CD4-positive, alpha-beta T cell treated with Interleukin-21 for 1 hour (primary cell): ENCODE measurements around the gene SYCE3.
A peak's percentile ranks its signal among the peaks of the same experiment; 100 is the strongest.

Experiments used
- DNase-seq: peaks from one replicate; pipeline ENCODE4 v3.0.0-alpha.2; 2020

The SYCE3 gene

DNA sequence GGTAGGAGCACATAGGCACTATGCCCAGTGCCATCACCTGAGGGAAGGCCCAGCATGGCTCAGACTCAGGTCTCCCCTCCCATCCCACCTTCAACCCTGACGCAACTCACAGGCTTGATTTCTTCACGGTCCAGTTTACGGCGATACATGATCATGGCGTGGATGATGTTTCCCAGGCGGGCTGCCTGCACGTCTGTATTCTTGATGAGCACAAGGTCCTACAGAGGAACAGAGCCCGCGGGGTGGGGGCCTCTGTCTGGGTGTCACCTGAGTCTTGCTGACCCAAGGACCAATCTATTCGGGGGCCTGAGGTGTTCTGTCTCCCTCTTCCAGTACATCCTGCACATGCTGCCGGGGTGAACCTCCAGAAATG lies 11.7 kb upstream of the SYCE3 start:
- DNase-seq, result no peak

DNA sequence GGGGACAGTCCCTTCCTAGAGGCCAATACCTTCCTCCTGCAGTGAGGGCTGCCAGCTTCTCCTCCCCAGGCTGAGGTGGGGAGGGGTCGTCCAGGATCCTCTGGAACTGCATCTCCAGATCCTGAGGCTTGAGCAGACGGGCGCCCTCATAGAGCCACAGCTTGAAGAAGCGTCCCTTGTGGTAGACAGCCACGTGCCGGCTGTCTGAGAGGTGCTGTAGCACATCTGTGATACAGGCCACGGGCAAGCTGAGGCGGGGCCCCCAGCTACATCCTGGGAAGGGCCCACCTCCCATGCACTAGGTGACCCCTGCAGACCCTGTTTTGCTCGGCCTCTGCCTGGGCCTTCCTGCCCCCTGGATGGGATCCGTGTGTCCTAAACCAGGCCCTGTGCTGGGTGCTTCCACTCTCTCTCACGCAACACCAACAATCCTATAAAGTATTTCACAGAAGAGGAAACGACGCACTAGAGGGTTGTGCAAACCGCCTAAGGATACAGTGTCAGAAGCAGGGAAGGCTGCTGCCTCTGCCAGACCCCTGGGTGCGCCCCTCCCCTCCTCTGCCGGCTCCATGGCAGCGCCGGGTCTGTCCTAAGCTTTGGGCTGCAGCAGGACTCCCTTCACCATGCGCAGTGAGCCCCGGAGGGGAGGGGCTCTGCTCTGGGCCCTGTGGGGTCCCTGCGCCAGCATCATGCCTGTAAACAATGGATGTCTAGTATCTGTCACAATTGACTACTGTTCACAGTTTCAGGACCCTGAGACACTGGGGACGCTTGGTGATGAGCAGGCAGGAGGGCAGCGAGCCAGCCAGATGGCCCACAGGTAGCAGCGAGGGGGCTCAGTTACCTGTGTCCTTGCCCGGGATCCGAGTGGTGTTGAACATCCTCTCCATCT lies 11.0 kb upstream of the SYCE3 start:
- DNase-seq, result no peak

DNA sequence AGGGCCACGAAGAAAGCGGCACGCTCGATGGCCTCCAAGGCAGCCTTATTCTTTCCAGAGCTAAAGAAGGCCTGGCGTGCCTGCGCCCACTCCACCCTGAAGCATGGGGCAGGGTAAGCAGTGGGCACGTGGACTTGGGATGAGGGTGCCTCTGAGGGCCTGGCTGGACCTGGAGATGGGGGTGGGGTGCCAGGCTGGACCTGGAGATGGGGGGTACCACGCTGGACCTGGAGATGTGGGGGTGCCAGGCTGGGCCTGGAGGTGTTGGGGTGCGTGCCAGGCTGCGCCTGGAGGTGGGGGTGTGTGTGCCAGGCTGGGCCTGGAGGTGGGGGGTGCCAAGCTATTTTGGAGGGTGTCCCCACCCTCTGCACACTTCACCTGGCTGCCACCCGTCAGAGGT lies 10.2 kb upstream of the SYCE3 start:
- no peak for DNase-seq

DNA sequence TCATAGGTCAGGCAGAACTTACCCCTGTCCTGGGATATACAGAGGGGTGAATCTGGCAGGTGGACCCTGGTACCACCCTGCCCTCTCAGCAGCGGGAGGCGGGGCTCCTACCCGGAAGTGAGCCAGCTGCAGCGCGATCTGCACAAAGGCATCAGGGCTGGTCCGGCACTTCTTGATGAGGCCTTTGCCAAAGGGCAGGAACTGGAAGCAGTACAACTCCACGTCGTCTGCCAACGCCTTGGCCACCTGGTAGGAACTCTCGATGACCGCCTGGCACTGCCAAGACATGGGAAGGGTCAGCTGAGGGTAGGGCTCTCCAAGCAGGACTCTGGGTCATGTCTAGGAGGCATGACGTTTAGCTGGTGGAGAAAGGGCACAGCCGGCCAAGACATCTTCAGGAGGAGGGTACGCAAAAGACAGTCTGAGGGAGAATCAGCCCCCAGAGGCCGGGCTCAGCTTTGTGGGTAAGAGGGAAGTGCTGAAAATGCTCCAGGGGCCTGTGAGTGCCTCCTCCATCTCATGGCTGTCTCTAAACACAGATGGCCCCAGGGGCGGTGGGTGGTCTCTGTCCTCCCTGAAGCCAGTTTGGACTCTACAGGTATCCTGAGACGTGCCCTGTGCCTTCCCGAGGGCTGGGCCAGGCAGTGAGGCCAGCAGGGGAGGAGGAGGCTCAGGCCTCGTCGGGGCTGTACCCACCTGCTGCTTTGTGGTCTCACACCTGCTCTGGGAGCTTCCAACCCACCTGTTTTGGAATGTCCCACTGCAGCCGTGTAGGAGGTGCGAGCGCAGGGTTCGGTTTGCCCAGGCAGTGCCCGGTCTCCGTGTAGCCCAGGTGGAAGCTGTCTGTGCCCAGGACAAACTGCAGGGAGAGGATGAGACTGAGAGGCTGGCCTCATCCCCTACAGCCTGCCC lies 8.8 kb upstream of the SYCE3 start:
- DNase-seq, result no peak

DNA sequence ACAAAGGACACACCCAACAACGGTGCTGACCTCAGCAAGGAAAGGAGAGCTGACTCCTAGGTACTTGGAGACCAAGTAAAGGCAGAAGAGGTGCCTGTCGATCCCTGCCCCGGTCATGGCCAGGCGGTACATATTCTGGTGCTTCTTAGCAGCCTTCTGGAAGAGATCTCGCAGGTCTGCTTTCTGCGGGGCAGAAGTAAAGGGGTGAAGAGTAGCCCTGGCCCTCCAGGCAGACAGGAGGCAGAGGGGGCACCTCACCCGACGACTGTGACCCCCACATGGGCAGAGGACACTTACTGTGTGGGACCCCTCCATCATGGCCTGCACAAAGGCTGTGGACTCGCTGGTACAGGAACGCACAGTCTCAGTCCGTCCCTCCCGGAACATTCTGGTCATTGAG lies 8.1 kb upstream of the SYCE3 start:
- no peak for DNase-seq

DNA sequence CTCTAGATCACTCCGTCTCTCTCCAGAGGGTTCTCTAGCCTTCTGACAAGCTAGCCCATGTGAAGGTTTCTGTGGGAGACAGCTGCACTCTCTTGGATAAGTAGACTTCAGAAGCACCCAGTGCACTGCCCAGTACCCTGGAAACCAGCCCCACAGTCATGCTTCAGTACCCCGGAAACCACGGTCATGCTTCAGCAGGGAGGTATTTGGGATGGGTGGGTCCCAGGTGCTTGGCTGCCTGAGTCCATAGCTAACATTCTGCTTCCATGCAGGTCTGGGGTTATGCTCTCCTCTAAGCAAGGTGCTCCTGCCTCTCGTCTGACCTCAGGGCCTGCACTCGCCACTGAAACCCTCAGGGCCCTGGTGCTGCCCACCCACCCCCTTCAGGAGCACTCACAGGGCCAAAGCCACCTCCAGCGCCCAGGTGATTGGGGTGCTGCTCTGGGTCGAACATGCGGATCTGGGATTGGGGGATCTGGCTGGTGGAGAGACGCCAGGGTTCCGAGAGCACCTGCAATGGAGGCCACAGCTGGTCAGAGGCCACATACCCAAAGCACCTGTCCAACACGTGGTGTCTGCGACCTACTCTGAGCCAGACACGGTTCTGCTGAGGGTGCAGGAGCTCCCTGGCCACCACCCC lies 7.3 kb upstream of the SYCE3 start:
- DNase-seq, result no peak

DNA sequence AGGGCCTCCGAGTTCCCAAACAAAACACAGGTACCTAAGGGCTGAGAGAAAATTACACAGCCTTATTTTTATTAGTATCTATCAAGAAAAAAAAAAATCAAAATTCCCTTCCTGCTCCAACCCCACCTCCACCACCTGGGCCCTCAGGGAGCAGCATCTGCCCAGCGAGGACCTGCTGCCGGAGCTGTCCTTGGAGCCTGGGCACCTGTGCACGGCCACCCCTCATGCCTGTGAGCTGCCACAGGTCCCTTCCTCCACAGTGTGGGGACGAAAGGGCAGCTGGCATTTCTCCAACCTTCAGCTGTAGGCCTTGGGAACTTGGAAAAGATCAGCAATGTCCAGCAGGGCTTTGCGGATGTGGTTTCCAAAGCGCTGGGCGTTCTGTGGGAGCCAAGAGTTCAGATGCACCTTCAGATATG lies 6.3 kb upstream of the SYCE3 start:
- no peak for DNase-seq

DNA sequence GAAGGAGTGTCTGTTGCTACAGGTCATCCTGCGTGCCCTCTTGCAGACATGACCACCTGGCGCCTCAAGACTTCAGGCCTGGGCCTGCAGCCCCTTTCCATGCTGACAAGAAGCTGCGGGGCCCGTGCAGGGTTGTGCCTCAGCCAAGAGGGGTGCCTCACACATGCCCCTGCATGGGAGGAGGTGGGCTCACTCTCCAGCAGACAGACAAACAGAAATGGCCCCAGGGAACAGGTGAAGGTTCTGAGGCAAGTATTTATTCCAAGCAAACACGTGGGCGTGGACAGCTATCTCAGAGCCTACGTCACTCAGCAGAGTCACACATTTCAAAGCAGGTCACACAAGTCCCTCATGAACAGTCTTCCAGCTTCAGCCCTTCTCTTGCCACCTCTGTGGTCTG lies 5.9 kb upstream of the SYCE3 start:
- DNase-seq, result no peak

DNA sequence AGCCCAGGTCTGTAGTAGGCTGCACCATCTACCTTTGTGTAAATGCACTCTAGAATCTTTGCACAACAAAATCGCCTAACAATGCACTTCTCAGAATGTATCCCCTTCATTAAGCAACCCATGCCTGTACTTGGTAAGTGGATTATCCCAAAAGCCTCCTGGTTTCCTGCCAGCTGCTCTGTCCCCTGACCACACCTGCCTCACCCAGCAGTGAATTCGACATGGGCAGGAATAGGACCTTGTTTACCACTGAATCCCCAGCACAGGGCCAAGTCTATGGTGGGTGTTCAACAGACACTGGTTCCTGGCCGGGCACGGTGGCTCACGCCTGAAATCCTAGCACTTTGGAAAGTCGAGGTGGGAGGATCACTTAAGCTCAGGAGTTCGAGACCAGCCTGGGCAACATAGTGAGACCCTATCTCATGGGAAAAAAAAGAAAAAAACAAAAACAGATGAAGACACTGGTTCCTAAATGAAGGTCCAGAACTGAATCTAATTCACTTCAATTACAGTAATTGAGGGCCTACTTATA lies 5.1 kb upstream of the SYCE3 start:
- no peak for DNase-seq

DNA sequence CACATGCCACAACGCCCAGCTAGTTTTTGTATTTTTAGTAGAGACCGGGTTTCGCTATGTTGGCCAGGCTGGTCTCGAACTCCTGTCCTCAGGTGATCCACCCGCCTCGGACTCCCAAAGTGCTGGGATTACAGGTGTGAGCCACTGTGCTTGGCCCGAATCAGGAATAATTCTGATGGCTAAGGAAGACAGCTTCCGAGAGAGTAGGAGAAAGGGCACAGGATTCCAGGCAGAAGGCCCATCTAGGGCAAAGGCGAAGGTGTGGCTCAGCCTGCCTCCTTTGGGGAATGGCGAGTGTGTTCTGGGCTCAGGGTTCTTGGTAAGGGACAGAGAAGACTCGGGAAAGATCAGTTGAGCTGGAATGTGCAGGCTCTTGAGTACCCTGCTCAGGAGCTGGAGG lies 1.6 kb upstream of the SYCE3 start:
- no peak for DNase-seq

DNA sequence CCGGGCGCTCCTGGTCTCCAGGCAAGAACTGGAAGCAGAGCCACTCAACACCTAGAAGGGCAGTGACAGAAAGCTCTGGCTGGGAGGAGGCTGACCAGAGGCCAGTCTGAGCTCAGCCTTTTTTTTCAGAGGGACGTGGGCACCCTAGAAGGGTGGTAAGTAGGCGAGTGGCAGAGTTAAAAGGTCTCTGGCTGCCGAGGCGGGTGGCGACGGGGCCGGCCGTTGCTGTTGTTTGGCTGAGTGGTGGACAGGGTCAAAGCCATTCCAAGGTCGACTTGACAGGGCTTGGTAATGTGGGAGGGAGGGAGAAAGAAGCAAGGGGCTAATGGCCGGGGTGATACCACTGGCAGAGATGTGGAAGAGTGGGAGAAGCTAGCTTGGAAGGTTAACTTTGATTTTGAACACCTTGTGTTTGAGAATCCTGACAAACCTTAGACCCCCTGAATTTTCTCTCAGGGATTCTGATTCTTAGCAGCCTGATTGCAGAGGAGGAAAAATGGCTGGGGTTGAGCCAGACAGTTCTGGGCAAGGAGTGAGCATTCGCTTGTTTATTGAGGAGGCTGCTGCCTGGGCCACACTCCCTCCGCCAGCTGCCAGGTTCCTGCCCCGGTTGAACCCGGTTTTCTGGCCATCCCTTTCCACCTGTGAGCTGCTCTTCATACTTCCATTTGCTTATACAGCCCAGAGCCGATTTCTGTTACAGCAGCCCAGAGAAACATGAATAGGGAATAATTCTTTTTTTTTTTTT lies 868 bp upstream of the SYCE3 start:
- no peak for DNase-seq

DNA sequence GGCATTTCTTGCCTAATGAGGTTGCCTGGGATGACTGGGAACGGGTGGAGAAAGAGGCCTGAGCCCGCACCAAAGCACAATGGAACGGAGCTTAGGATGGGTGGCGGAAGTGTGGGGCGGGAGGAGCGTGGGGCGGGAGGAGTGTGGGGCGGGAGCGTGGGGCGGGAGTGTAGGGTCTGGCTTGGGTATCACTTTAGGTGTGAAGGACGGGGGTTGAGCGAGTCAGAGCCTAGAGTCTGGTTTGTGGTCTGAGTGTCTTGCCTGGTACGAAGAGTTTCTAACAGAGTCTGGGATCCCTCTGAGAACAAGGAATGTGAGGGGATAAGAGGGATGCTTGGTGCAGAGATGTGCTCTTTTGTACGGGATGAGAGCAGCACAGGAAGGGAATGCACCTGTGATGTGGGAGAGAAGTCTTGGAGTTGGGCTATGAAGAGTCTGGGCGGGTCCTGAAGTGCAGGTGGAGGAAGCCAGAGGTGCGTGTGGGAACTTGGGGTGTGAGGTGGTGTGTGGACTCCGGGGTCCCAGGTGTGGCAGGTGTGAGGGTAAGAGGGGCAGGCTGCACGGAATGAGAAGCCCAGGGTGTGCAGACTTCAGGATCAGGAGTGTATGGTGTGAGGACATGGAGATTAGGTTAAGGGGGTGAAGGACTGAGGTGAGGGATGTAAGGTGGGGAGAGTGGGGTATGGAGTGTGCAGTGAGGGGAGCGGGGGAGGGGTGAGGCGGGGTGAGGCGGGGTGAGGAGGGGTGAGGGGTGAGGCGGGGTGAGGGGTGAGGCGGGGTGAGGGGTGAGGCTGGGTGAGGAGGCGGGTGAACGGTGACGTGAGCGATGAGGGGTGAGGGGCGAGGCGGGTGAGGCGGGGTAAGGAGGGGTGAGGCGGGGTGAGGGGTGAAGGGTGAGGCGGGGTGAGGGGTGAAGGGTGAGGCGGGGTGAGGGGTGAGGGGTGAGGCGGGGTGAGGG lies 1.0 kb downstream of the SYCE3 start:
- no peak for DNase-seq

DNA sequence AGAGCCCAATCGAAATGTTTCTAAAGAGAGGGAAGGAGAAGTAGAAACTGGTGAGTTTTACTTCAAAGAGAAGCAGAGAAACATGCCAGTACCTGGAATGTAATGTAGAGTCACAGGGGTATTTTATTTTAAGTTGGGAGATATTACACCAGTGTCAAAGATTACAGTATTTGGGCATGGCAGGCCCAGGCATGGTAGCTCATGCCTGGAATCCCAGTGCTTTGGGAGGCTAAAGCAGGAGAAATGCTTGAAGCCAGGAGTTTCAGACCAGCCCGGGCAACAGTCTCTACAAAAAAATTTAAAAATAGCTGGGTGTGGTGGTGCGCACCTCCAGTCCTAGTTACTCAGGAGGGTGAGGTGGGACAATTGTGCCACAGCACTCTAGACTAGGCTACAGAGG lies 2.7 kb downstream of the SYCE3 start:
- no peak for DNase-seq

DNA sequence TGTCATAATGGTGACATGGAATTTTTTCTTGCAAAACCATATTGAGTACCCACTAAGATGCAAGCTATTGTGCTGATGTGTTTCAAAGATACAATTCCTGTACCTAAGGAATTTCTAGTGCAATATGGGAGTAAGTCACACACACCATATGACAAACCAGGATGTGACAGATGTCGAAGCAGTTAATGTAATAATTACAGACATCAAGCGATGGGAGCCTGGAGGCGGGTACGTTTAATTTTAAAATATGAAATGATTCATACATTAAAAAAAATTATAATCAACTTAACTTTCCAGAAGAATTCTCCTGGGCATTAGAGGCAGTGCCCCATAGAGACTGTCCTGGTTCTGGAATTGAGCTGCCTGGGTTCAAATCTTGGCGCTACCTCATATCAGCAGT lies 6.0 kb downstream of the SYCE3 start:
- DNase-seq, result no peak

DNA sequence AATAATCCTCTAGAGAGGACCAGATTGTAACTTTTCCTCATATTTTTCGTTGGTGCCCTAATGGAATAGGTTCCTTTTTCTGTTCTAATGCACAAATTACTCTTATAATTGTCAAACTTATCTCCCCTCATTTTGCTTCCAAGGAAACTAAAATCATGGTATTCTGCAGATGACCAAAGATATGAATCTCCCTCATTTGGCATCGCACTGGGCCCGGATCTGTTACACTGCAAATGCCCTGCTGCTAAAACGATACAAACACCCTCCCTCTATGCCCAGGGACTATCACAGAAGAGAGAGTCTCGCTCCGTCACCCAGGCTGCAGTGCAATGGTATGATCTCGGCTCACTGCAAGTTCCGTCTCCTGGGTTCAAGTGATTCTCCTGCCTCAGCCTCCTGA lies 9.4 kb downstream of the SYCE3 start:
- DNase-seq, result no peak

DNA sequence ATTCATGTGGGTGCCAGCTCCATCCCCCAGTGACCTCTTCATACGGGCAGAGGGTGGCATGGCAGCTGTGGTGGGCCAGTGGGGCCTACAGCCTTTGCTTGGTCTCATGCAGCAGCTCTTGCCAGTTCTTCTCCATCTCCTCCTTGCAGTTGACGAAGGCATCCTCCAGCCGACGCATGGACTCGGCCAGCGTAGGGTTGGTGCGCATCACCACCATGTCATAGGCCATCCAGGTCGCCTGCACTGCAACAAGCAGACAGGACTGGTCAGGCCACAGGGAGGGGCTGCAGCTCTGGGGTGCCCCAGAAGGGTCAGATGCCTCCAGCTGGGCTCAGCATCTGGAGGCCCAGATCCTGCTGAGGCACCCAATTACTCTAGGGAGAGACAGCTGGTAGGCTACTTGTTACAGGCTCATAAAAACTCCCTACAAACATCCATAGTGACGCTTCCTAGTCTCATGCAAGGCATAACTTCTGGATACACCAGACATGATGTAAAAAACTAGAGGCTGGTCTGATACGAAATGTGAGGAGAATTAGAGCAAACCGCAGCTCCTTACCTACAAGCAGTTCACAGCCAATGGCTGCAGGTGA lies 11.5 kb downstream of the SYCE3 start:
- DNase-seq, result no peak

DNA sequence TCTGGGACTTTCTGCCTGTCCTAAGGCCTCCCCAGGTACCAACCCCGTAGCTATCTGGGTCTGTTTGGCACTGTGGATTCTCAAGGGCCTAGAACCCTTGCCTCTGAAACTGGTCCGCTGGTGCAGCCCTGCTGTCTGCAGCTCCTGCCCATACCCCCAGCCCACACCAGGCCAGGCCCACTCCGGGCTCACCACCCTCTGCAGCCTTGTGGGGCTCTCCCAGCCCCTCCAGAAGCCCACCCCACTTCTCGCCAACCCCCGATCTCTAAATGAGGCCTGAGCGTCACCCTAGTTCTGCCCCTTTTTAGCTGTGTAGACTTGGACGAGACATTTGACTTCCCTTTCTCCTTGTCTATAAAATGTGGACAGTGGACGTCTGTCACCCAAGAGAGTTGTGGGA lies 12.3 kb downstream of the SYCE3 start:
- no peak for DNase-seq

DNA sequence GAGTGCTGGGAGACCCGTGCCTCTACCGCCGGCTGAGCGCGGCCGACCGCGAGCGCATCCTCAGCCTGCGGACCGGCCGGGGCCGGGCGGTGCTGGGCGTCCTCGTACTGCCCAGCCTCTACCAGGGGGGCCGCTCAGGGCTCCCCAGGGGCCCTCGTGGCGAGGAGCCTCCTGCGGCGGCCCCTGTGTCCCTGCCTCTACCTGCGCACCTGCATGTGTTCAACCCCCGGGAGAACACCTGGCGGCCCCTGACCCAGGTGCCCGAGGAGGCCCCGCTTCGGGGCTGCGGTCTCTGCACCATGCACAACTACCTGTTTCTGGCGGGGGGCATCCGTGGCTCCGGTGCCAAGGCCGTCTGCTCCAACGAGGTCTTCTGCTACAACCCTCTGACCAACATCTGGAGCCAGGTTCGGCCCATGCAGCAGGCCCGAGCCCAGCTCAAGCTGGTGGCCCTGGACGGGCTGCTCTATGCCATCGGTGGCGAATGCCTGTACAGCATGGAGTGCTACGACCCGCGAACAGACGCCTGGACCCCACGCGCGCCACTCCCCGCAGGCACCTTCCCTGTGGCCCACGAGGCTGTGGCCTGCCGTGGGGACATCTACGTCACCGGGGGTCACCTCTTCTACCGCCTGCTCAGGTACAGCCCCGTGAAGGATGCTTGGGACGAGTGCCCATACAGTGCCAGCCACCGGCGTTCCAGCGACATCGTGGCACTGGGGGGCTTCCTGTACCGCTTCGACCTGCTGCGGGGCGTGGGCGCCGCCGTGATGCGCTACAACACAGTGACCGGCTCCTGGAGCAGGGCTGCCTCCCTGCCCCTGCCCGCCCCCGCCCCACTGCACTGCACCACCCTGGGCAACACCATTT lies 13.6 kb downstream of the SYCE3 start:
- no peak for DNase-seq

DNA sequence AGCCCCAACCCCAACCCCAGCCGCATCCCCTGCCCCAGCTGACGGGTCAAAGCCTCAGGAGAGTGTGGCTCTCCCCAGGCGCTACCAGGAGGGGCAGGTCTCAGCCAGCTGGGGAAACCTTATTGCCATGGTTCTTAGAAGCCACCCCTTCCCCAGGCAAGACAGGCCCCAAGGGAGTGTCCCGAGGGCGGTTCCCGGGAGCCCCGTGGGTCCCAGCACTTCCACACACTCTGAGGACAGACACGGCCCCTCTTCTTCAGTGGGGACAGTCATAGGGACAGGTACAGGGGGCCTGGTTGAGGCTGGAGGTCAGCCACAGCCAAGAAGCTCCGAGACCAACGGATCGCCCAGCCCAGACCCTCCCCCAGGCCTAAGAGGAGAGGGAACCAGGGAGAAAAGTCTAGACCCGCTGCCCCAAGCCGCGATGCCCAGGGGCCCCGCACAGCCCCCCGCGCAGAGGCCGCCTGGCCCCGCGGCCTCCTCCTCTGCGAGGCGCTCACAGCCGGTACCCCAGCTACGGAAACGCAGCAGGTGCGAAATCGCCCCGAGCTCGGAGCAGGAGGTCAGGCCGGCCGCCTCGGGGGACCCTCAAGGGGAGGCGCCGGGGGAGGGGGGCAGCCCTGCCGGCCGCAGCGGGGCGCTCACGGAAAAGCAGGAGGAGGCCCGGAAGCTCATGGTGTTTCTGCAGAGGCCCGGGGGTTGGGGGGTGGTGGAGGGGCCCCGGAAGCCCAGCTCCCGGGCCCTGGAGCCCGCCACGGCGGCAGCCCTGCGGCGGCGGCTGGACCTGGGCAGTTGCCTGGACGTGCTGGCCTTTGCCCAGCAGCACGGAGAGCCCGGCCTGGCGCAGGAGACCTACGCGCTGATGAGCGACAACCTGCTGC lies 14.4 kb downstream of the SYCE3 start:
- peak; percentile 66 for DNase-seq
